Measurements from ENCODE around the gene GANAB.
"Not testable (repeated sequence)": the region's sequence is repeated elsewhere in the genome, so short reads cannot be mapped to it uniquely, and the experiment has no call there.

DNA sequence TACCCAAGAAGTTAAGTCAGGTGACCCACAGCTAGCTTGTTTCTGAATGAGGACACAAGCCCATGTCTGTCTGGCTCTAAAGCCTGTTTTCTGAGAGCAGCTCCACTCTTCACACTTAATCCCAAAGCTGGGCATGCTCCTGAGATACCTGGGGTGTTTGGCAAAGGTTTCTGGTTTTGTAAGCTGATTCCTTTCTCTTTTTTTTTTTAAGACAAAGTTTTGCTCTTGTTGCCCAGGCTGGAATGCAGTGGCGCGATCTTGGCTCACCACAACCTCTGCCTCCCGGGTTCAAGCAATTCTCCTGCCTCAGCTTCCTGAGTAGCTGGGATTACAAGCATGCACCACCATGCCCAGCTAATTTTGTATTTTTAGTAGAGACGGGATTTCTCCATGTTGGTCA lies 47.2 kb upstream of the GANAB start:
- TF ChIP-seq, protein P1, sequence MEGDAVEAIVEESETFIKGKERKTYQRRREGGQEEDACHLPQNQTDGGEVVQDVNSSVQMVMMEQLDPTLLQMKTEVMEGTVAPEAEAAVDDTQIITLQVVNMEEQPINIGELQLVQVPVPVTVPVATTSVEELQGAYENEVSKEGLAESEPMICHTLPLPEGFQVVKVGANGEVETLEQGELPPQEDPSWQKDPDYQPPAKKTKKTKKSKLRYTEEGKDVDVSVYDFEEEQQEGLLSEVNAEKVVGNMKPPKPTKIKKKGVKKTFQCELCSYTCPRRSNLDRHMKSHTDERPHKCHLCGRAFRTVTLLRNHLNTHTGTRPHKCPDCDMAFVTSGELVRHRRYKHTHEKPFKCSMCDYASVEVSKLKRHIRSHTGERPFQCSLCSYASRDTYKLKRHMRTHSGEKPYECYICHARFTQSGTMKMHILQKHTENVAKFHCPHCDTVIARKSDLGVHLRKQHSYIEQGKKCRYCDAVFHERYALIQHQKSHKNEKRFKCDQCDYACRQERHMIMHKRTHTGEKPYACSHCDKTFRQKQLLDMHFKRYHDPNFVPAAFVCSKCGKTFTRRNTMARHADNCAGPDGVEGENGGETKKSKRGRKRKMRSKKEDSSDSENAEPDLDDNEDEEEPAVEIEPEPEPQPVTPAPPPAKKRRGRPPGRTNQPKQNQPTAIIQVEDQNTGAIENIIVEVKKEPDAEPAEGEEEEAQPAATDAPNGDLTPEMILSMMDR (IDR thresholded peaks at IDR 0.05; ENCODE audit: poor library complexity): not testable (repeated sequence)
- not testable (repeated sequence) for TF ChIP-seq EZH2 (IDR thresholded peaks at IDR 0.05; ENCODE audit: borderline replicate concordance); EZH2phosphoT487 (IDR thresholded peaks at IDR 0.05; ENCODE audit: low read depth, severe bottlenecking, unreplicated experiment)

Data from hepatocyte (in vitro differentiated cells).